ENCODE results near the gene SOX1. TPM values are rescaled to one million over a fixed set of nuclear protein-coding genes. Genes with fewer than 3 reads are reported as not detected.

Gene SOX1
- total RNA-seq, 1 donor from 2014 or later = not detected

GRCh38 chr13:112057736-112058518 is 9.0 kb upstream of the SOX1 start:
- intact Hi-C loops (cut with micrococcal nuclease) = loop anchor here (2.0 to 10.0 kb wide), 2 partner anchors 13 to 47 kb away; no protein-coding TSS in a partner anchor

GRCh38 chr13:112058519-112058873 is 8.5 kb upstream of the SOX1 start:
- intact Hi-C loops (cut with micrococcal nuclease) = loop anchor here (10.0 kb wide), 1 partner anchor 46 kb away; no protein-coding TSS in a partner anchor

- intact Hi-C loops (cut with micrococcal nuclease) = loop anchor here (10.0 kb wide), 1 partner anchor 46 kb away; no protein-coding TSS in a partner anchor
Observed at GRCh38 chr13:112058941-112059340, 8.0 kb upstream of the SOX1 start.

GRCh38 chr13:112059457-112060281 is 7.3 kb upstream of the SOX1 start:
- intact Hi-C loops (cut with micrococcal nuclease) = loop anchor here (10.0 kb wide), 2 partner anchors 45 to 815 kb away; no protein-coding TSS in a partner anchor

GRCh38 chr13:112060282-112060830 is 6.6 kb upstream of the SOX1 start:
- intact Hi-C loops (cut with micrococcal nuclease) = loop anchor here (10.0 kb wide), 1 partner anchor 814 kb away; no protein-coding TSS in a partner anchor

GRCh38 chr13:112060899-112061366 is 6.0 kb upstream of the SOX1 start:
- intact Hi-C loops (cut with micrococcal nuclease) = loop anchor here (1.0 to 10.0 kb wide), 2 partner anchors 9 to 814 kb away; no protein-coding TSS in a partner anchor

- intact Hi-C loops (cut with micrococcal nuclease) = loop anchor here (1.0 to 10.0 kb wide), 2 partner anchors 9 to 813 kb away; no protein-coding TSS in a partner anchor
Observed at GRCh38 chr13:112061367-112062061, 5.4 kb upstream of the SOX1 start.

GRCh38 chr13:112062072-112062567 is 4.8 kb upstream of the SOX1 start:
- intact Hi-C loops (cut with micrococcal nuclease) = loop anchor here (10.0 kb wide), 1 partner anchor 813 kb away; no protein-coding TSS in a partner anchor

GRCh38 chr13:112062571-112063570 is 4.1 kb upstream of the SOX1 start:
- intact Hi-C loops (cut with micrococcal nuclease) = loop anchor here (10.0 kb wide), 1 partner anchor 812 kb away; no protein-coding TSS in a partner anchor

GRCh38 chr13:112063807-112064206 is 3.1 kb upstream of the SOX1 start:
- intact Hi-C loops (cut with micrococcal nuclease) = loop anchor here (10.0 kb wide), 1 partner anchor 811 kb away; no protein-coding TSS in a partner anchor

GRCh38 chr13:112064222-112064621 is 2.7 kb upstream of the SOX1 start:
- intact Hi-C loops (cut with micrococcal nuclease) = loop anchor here (10.0 kb wide), 1 partner anchor 811 kb away; no protein-coding TSS in a partner anchor

GRCh38 chr13:112065521-112065866 is 1.5 kb upstream of the SOX1 start:
- intact Hi-C loops (cut with micrococcal nuclease) = loop anchor here (10.0 kb wide), 1 partner anchor 809 kb away; no protein-coding TSS in a partner anchor

GRCh38 chr13:112065867-112066623 is 904 bp upstream of the SOX1 start:
- intact Hi-C loops (cut with micrococcal nuclease) = loop anchor here (10.0 kb wide), 1 partner anchor 809 kb away; no protein-coding TSS in a partner anchor

GRCh38 chr13:112066624-112067004 is 335 bp upstream of the SOX1 start:
- intact Hi-C loops (cut with micrococcal nuclease) = loop anchor here (10.0 kb wide), 1 partner anchor 808 kb away; no protein-coding TSS in a partner anchor

GRCh38 chr13:112067871-112068539 is 1.1 kb downstream of the SOX1 start:
- intact Hi-C loops (cut with micrococcal nuclease) = loop anchor here (10.0 kb wide), 1 partner anchor 807 kb away; no protein-coding TSS in a partner anchor

- intact Hi-C loops (cut with micrococcal nuclease) = loop anchor here (10.0 kb wide), 1 partner anchor 806 kb away; no protein-coding TSS in a partner anchor
Observed at GRCh38 chr13:112068540-112069060, 1.7 kb downstream of the SOX1 start.

All from T-helper 1 cell treated with Interleukin-12 subunit alpha and Interleukin-12 subunit beta and Interleukin-4 antibody, amounts not matched to agents 30 ng/mL and 1 ng/mL, for 36 hours (primary cell).